ENCODE data around the gene TMEM39B. TPM values are rescaled to one million over a fixed set of nuclear protein-coding genes. Genes with fewer than 3 reads are reported as not detected.
"Not testable (repeated sequence)": the region's sequence is repeated elsewhere in the genome, so short reads cannot be mapped to it uniquely, and the experiment has no call there.

The TMEM39B gene
- total RNA-seq, 2 experiments from 2014 or later, result 17.2 to 17.6 TPM

DNA sequence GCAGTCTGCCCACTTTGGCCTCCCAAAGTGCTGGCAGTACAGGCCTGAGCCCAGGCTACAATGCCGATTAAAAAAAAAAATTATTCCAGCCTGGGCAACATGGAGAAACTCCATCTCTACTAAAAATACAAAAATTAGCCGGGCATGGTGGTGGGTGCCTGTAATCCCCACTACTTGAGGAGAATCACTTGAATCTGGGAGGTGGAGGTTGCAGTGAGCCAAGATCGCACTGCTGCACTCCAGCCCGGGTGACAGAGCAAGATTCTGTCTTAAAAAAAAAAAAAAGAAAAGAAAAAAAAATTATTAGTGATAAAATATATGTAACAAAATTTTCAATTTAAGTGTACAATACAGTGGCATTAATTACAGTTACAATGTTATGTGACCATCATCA, 70.6 kb downstream of the TMEM39B start:
- H3K27ac Mint-ChIP-seq; intact Hi-C loops (cut with micrococcal nuclease); DNase-seq; H3K27me3 Mint-ChIP-seq (ENCODE audit: low read depth); H3K4me3 Mint-ChIP-seq: not testable (repeated sequence)
- CTCF ChIA-PET, result interaction anchor here (0.6 kb wide), 1 partner anchor 258 kb away, joined by 3 read pairs; no protein-coding TSS in a partner anchor
- peaks cover 10% of the 10 kb centered on the region for H3K9me3 Mint-ChIP-seq
- H3K36me3 Mint-ChIP-seq (ENCODE audit: low read depth), result peaks cover 13% of the 10 kb centered on the region
- peaks cover 54% of the 10 kb centered on the region for H3K4me1 Mint-ChIP-seq (ENCODE audit: low read depth)

DNA sequence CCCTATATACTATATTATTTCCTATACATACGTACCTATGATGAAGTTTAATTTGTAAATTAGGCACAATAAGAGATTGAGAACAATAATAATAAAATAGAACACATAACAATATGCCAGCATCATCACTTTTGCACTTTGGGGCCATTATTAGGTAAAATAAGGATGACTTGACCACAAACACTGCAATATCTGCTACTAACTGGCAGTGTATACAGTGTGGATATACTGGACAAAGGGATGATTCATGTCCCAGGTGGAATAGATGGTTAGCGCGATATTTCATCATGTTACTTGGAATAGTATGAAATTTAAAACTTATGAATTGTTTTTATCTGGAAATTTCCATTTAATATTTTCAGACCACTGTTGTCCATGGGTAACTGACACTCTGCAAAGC, 71.3 kb downstream of the TMEM39B start:
- CTCF ChIA-PET, result no interaction called here
- intact Hi-C loops (cut with micrococcal nuclease), result no loop called here
- H3K4me1 Mint-ChIP-seq (ENCODE audit: low read depth), result peaks cover 47% of the 10 kb centered on the region
- peaks cover 16% of the 10 kb centered on the region for H3K36me3 Mint-ChIP-seq (ENCODE audit: low read depth)
- H3K27ac Mint-ChIP-seq, result no peak overlapping the region
- H3K4me3 Mint-ChIP-seq, result no peak overlapping the region
- no peaks in the 10 kb centered on the region for H3K27me3 Mint-ChIP-seq (ENCODE audit: low read depth)
- peaks cover 14% of the 10 kb centered on the region for H3K9me3 Mint-ChIP-seq
- no peak for DNase-seq

DNA sequence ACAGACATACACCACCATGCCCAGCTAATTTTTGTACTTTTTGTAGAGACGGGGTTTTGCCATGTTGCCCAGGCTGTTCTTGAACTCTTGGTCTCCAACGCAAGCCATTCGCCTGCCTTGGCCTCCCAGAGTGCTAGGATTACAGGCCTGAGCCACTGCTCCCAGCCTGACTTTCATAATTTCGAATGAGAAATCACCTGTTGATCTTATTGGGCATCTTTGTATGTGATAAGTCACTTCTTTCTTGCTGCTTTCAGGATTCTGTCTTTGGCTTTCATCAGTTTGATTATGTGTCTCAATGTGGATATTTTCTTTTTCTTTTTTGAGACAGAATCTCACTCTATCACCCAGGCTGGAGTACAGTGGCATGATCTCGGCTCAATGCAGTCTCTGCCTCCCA, 75.1 kb downstream of the TMEM39B start:
- H3K4me1 Mint-ChIP-seq (ENCODE audit: low read depth), result peaks cover 35% of the 10 kb centered on the region
- H3K27ac Mint-ChIP-seq; H3K27me3 Mint-ChIP-seq (ENCODE audit: low read depth); DNase-seq; H3K4me3 Mint-ChIP-seq; intact Hi-C loops (cut with micrococcal nuclease): not testable (repeated sequence)
- H3K36me3 Mint-ChIP-seq (ENCODE audit: low read depth), result peaks cover 20% of the 10 kb centered on the region
- H3K9me3 Mint-ChIP-seq, result peaks cover 15% of the 10 kb centered on the region
- CTCF ChIA-PET, result interaction anchor here (0.6 kb wide), 1 partner anchor 132 kb away, joined by 4 read pairs; no protein-coding TSS in a partner anchor

DNA sequence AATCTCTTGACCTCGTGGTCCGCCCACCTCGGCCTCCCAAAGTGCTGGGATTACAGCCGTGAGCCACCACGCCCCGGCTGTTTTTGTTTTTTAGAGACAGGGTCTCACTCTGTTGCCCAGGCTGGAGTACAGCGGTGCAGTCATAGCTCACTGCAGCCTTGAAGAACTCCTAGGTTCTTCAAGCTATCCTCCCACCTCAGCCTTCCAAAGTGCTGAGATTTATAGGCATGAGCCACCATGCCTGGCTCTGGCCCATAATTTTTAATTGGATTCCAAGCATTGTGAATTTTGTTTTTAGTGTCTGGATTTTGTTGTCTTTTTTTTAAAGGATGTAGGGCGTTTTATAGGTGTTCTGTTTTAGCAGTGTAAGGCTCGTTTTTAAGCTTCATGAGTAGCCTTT, 78.1 kb downstream of the TMEM39B start:
- H3K36me3 Mint-ChIP-seq (ENCODE audit: low read depth), result peaks cover 20% of the 10 kb centered on the region
- intact Hi-C loops (cut with micrococcal nuclease), result no loop called here
- H3K27me3 Mint-ChIP-seq (ENCODE audit: low read depth), result no peaks in the 10 kb centered on the region
- H3K9me3 Mint-ChIP-seq, result peaks cover 15% of the 10 kb centered on the region
- no peak overlapping the region for H3K27ac Mint-ChIP-seq
- CTCF ChIA-PET, result interaction anchor here (0.7 kb wide), 1 partner anchor 274 kb away, joined by 5 read pairs; no protein-coding TSS in a partner anchor
- peaks cover 12% of the 10 kb centered on the region for H3K4me1 Mint-ChIP-seq (ENCODE audit: low read depth)
- no peak overlapping the region for H3K4me3 Mint-ChIP-seq
- no peak for DNase-seq

DNA sequence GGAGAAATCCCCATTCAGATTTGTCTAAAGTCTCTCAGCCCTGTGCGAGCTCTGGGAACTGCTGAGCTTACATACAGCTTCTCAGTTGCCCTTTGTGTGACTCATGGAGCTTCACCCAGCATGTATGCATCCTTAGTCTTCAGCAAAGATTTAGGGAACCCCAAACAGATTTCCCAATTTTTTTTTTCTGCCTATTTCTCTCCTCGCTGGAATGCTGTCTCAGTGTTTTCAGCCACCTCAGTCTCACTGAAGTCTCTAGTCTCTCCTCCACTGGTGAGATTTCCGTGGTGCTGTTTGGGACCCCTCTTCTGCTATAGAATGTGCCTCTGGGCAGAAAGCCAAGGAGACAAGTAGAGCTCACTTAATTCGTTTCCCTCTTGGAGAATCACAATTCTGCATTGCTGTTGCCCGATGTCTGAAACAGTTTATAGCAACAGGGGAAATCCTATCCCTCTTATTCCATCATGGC, 78.6 kb downstream of the TMEM39B start:
- no peak for DNase-seq
- intact Hi-C loops (cut with micrococcal nuclease), result no loop called here
- no peaks in the 10 kb centered on the region for H3K27me3 Mint-ChIP-seq (ENCODE audit: low read depth)
- H3K9me3 Mint-ChIP-seq, result peaks cover 15% of the 10 kb centered on the region
- H3K36me3 Mint-ChIP-seq (ENCODE audit: low read depth), result peaks cover 21% of the 10 kb centered on the region
- H3K4me3 Mint-ChIP-seq, result no peak overlapping the region
- CTCF ChIA-PET, result no interaction called here
- H3K4me1 Mint-ChIP-seq (ENCODE audit: low read depth), result peaks cover 10% of the 10 kb centered on the region
- H3K27ac Mint-ChIP-seq, result no peak overlapping the region

Small RNAs within 50 kb of the gene (microRNA-seq; reads per million reads assigned to microRNA genes)
- not detected for gene MIR5585 (ENCODE audit: borderline microRNAs expressed, borderline replicate concordance)

Other genes with a start within 250 kb of the TMEM39B start
- 100 to 1,000 TPM; 240 to 263 TPM for gene PTP4A2, start 134.6 kb upstream of the TMEM39B start, total RNA-seq
- gene KHDRBS1, start 59.1 kb upstream of the TMEM39B start, total RNA-seq, result 100 to 1,000 TPM; 189 to 198 TPM
- 10 to 100 TPM; 74.5 to 75.0 TPM for gene KPNA6, start 35.1 kb downstream of the TMEM39B start, total RNA-seq
- gene TXLNA, start 106.7 kb downstream of the TMEM39B start, total RNA-seq, result 10 to 100 TPM; 84.3 to 86.2 TPM
- 10 to 100 TPM; 13.1 to 14.8 TPM for gene CCDC28B, start 127.7 kb downstream of the TMEM39B start, total RNA-seq
- 1 to 10 TPM; 4.8 to 5.9 TPM for gene IQCC, start 132.7 kb downstream of the TMEM39B start, total RNA-seq
- not detected for gene DCDC2B, start 136.2 kb downstream of the TMEM39B start, total RNA-seq
- gene TMEM234, start 149.4 kb downstream of the TMEM39B start, total RNA-seq, result 1 to 10 TPM; 5.1 to 6.4 TPM
- 100 to 1,000 TPM; 382 to 391 TPM for gene EIF3I, start 149.5 kb downstream of the TMEM39B start, total RNA-seq
- gene FAM167B, start 174.3 kb downstream of the TMEM39B start, total RNA-seq, result under 1 TPM; 0.38 to 0.42 TPM
- gene LCK, start 178.3 kb downstream of the TMEM39B start, total RNA-seq, result 100 to 1,000 TPM; 156 to 164 TPM
- 100 to 1,000 TPM; 111 to 120 TPM for gene HDAC1, start 219.1 kb downstream of the TMEM39B start, total RNA-seq